GM23338 (cell line): ENCODE measurements around the gene POLA1.

Experiments
- POLR2AphosphoS5 ChIP-seq: IDR thresholded peaks from 2 replicates; pipeline ENCODE4 v1.6.1; 2016; ENCODE audit warnings: antibody characterized with exemption, low read depth
- TF ChIP-seq, protein P1 (sequence below), 2 experiments: fragments of 200-600 bp in 1 of 2; sonication (generic) in 1 of 2; conservative IDR thresholded peaks; 2 replicates each; pipeline versions ENCODE4 v1.5.1 to v1.6.1; 2016 to 2017; ENCODE audit warnings: antibody characterized with exemption in 2 of 2, low read depth in 2 of 2, mild to moderate bottlenecking in 2 of 2, moderate library complexity in 1 of 2

DNA sequence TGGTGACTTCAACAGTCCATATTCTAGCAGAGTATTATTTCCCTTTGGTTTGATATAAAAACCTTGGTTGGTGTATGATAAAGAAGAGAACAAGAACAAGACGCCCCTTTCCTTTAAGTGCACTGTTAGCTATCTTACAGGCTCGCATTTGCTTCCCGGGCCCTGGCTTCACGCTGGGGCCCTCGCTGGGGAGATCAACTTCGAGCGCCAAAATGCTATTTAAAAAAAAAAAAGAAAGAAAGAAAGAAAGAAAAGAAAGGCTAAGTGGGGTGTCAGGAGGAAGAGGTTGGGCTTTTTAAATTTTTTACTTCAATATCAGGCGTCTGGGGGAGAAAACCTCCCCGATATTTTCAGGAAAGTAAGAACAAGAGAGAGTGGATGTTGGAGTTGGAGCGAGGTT is 310.3 kb downstream of the POLA1 start:
- TF ChIP-seq POLR2AphosphoS5 = no peak
- TF ChIP-seq, protein P1, sequence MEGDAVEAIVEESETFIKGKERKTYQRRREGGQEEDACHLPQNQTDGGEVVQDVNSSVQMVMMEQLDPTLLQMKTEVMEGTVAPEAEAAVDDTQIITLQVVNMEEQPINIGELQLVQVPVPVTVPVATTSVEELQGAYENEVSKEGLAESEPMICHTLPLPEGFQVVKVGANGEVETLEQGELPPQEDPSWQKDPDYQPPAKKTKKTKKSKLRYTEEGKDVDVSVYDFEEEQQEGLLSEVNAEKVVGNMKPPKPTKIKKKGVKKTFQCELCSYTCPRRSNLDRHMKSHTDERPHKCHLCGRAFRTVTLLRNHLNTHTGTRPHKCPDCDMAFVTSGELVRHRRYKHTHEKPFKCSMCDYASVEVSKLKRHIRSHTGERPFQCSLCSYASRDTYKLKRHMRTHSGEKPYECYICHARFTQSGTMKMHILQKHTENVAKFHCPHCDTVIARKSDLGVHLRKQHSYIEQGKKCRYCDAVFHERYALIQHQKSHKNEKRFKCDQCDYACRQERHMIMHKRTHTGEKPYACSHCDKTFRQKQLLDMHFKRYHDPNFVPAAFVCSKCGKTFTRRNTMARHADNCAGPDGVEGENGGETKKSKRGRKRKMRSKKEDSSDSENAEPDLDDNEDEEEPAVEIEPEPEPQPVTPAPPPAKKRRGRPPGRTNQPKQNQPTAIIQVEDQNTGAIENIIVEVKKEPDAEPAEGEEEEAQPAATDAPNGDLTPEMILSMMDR (conservative IDR thresholded peaks at IDR 0.05; ENCODE audit: low read depth in 2 of 2) = no peak
